ENCODE results near the gene DYSF.

DNA sequence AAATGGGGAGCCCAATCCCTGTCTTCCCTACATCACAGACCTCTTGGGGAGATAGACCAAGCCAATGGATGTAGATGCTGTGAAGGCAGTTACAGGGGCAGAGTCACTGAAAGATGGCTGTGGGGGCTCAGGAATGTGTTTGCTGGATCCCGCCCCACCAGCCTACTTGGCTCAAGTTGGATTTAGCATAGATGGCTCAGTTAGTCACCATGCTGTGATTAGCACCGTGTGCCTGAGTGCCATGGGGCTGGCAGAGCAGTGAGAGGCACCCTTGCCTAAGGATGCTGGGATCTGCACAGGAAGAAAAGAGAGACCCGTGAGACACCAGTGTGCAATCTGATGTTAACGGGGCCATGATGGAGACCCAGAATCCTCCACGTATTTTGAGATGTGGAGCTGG is 228.3 kb downstream of the DYSF start:
- no peak for TF ChIP-seq RAD21 (IDR thresholded peaks at IDR 0.05; ENCODE audit: low read depth)
- no peak for TF ChIP-seq MAX (IDR thresholded peaks at IDR 0.05)
- no peak for TF ChIP-seq EGR1 (IDR thresholded peaks at IDR 0.05; ENCODE audit: low read depth)
- no peak for TF ChIP-seq CTCF (IDR thresholded peaks at IDR 0.05 in 2 of 3, conservative IDR thresholded peaks at IDR 0.05 in 1 of 3; ENCODE audit: borderline replicate concordance in 1 of 3, insufficient read depth in 1 of 3, low read depth in 2 of 3, low read length in 2 of 3)
- TF ChIP-seq FOSL1 (IDR thresholded peaks at IDR 0.05; ENCODE audit: low read depth) = no peak
- no peak for TF ChIP-seq POLR2AphosphoS5 (IDR thresholded peaks at IDR 0.05; ENCODE audit: low read depth, low read length)
- no peak for TF ChIP-seq ZFX (IDR thresholded peaks at IDR 0.05)
- TF ChIP-seq POLR2A (IDR thresholded peaks at IDR 0.05; ENCODE audit: borderline replicate concordance, extremely low read depth, insufficient read depth, insufficient read length) = no peak
- TF ChIP-seq CEBPB (IDR thresholded peaks at IDR 0.05; ENCODE audit: low read depth) = no peak
- no peak for TF ChIP-seq EZH2 (IDR thresholded peaks at IDR 0.05)
- TF ChIP-seq JUND (IDR thresholded peaks at IDR 0.05) = no peak
